Stimulated activated CD4-positive, alpha-beta T cell treated with anti-CD3 and anti-CD28 coated beads, Interleukin-12 subunit alpha, Interleukin-12 subunit beta, amount 100 ng/mL, for 24 hours (primary cell): ENCODE data around the gene TDRD10.
"Not testable (repeated sequence)": the region's sequence is repeated elsewhere in the genome, so short reads cannot be mapped to it uniquely, and the experiment has no call there.

Source experiments
- DNase-seq, 2 experiments: peaks; one replicate each; pipeline ENCODE4 v3.0.0-alpha.2; 2020; ENCODE audit warnings: low read depth in 2 of 2

Gene TDRD10

GRCh38 chr1:154514066-154514553 lies 12.1 kb downstream of the TDRD10 start:
- DNase-seq, result no peak

GRCh38 chr1:154517661-154518060 lies 15.6 kb downstream of the TDRD10 start:
- no peak for DNase-seq

GRCh38 chr1:154519591-154519991 lies 17.6 kb downstream of the TDRD10 start:
- DNase-seq, result no peak

- DNase-seq, result no peak
Measured at GRCh38 chr1:154520333-154520732, 18.3 kb downstream of the TDRD10 start.

GRCh38 chr1:154521695-154522094 lies 19.7 kb downstream of the TDRD10 start:
- DNase-seq, result no peak

- DNase-seq, result no peak
Measured at GRCh38 chr1:154524881-154525280, 22.9 kb downstream of the TDRD10 start.

GRCh38 chr1:154527192-154527591 lies 25.2 kb downstream of the TDRD10 start:
- no peak for DNase-seq

- DNase-seq, result no peak
Measured at GRCh38 chr1:154529308-154529707, 27.3 kb downstream of the TDRD10 start.

GRCh38 chr1:154531950-154532349 lies 29.9 kb downstream of the TDRD10 start:
- not testable (repeated sequence) for DNase-seq

- no peak for DNase-seq
Measured at GRCh38 chr1:154533952-154534844, 32.2 kb downstream of the TDRD10 start.

GRCh38 chr1:154536570-154536969 lies 34.6 kb downstream of the TDRD10 start:
- DNase-seq, result no peak

- DNase-seq, result no peak
Measured at GRCh38 chr1:154539486-154540483, 37.8 kb downstream of the TDRD10 start.

GRCh38 chr1:154541231-154541630 lies 39.2 kb downstream of the TDRD10 start:
- DNase-seq, result no peak

GRCh38 chr1:154546264-154547063 lies 44.4 kb downstream of the TDRD10 start:
- peak in 1 of 2 experiments; percentile 51 for DNase-seq

- no peak for DNase-seq
Measured at GRCh38 chr1:154547105-154547732, 45.2 kb downstream of the TDRD10 start.

GRCh38 chr1:154548028-154548427 lies 46.0 kb downstream of the TDRD10 start:
- no peak for DNase-seq

GRCh38 chr1:154549202-154549770 lies 47.3 kb downstream of the TDRD10 start:
- no peak for DNase-seq

- no peak for DNase-seq
Measured at GRCh38 chr1:154550070-154550469, 48.1 kb downstream of the TDRD10 start.

- no peak for DNase-seq
Measured at GRCh38 chr1:154550657-154551056, 48.6 kb downstream of the TDRD10 start.

GRCh38 chr1:154551474-154551873 lies 49.5 kb downstream of the TDRD10 start:
- no peak for DNase-seq

- DNase-seq, result no peak
Measured at GRCh38 chr1:154552036-154552435, 50.0 kb downstream of the TDRD10 start.
